ENCODE data around the gene FNIP1. TPM values are rescaled to one million over a fixed set of nuclear protein-coding genes. Genes with fewer than 3 reads are reported as not detected.
"Not testable (repeated sequence)": the region's sequence is repeated elsewhere in the genome, so short reads cannot be mapped to it uniquely, and the experiment has no call there.

Gene FNIP1
- total and polyA plus RNA-seq, 2 experiments from 2014 or later = 8.2 to 27.9 TPM

DNA sequence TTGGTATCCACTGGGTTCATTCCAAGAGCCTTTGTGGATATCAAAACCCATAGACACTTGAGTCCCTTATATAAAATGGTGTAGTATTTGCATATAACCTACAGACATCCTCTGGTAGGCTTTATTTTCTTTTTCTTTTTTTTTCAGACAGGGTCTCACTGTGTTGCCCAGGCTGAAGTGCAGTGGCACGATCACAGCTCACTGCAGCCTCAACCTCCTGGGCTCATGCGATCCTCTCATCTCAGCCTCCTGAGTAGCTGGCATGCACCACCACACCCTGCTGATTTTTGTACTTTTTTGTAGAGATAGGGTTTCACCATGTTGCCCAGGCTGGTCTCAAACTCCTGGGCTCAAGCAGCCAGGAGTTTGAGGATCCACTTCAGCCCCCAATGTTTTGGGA lies 175.7 kb downstream of the FNIP1 start:
- H3K27me3 ChIP-seq (ENCODE audit: insufficient read depth); ATAC-seq; H3K4me3 ChIP-seq; H3K9me2 ChIP-seq (ENCODE audit: insufficient read depth); H3F3A ChIP-seq (replicated peaks; ENCODE audit: low read depth); H3K27me3 Mint-ChIP-seq (ENCODE audit: insufficient read depth, low read depth, poor library complexity); H3K36me3 ChIP-seq (ENCODE audit: insufficient read depth); H3K4me2 ChIP-seq; H3K4me1 Mint-ChIP-seq; H3K4me1 ChIP-seq (ENCODE audit: insufficient read depth); H3K27ac Mint-ChIP-seq; H2AFZ ChIP-seq; DNase-seq (ENCODE audit: low spot score); H3K4me3 Mint-ChIP-seq; H3K9me3 Mint-ChIP-seq; H3K36me3 Mint-ChIP-seq (ENCODE audit: low read depth); H3K27ac ChIP-seq (ENCODE audit: low read depth): not testable (repeated sequence)
- Histone ChIP-seq H3K79me2 (replicated peaks; ENCODE audit: insufficient read depth) (peaks cover 100% of the 10 kb centered on the region), H4K20me1 (replicated peaks; ENCODE audit: insufficient read depth) (peaks cover 41% of the 10 kb centered on the region)

DNA sequence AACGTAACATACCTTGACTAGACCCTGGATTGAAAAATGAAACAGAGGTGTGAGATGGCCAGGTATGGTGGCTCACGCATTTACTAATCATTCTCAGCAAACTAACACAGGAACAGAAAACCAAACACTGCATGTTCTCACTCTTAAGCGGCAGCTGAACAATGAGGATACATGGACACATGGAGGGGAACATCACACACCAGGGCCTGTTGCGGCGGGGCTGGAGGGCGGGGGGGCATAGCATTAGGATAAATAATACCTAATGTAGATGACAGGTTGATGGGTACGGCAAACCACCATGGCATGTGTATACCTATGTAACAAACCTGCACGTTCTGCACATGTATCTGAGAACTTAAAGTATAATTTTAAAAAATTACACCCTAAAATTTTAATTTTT lies 177.7 kb downstream of the FNIP1 start:
- peak overlapping the region; percentile 62; the same call in 1 of the 2 replicates for H3K27ac Mint-ChIP-seq
- ATAC-seq = no peak
- TF ChIP-seq STAT1 (IDR thresholded peaks at IDR 0.05; ENCODE audit: unreplicated experiment) (no peak), NANOG (IDR thresholded peaks at IDR 0.05; ENCODE audit: borderline replicate concordance) (no peak), JUNB (IDR thresholded peaks at IDR 0.05; ENCODE audit: unreplicated experiment) (no peak), POLR2AphosphoS5 (IDR thresholded peaks at IDR 0.05; ENCODE audit: low read depth) (no peak), ZNF114 (CRISPR knock-in tag; IDR thresholded peaks at IDR 0.05) (no peak), CREB1 (CRISPR knock-in tag; IDR thresholded peaks at IDR 0.05; ENCODE audit: low read depth) (no peak), ZNF331 (CRISPR knock-in tag; IDR thresholded peaks at IDR 0.05; ENCODE audit: low read depth) (no peak), EZH2phosphoT487 (IDR thresholded peaks at IDR 0.05; ENCODE audit: unreplicated experiment) (no peak), EZH2 (IDR thresholded peaks at IDR 0.05; ENCODE audit: low read depth, unreplicated experiment) (no peak)
- TF ChIP-seq, protein P1, sequence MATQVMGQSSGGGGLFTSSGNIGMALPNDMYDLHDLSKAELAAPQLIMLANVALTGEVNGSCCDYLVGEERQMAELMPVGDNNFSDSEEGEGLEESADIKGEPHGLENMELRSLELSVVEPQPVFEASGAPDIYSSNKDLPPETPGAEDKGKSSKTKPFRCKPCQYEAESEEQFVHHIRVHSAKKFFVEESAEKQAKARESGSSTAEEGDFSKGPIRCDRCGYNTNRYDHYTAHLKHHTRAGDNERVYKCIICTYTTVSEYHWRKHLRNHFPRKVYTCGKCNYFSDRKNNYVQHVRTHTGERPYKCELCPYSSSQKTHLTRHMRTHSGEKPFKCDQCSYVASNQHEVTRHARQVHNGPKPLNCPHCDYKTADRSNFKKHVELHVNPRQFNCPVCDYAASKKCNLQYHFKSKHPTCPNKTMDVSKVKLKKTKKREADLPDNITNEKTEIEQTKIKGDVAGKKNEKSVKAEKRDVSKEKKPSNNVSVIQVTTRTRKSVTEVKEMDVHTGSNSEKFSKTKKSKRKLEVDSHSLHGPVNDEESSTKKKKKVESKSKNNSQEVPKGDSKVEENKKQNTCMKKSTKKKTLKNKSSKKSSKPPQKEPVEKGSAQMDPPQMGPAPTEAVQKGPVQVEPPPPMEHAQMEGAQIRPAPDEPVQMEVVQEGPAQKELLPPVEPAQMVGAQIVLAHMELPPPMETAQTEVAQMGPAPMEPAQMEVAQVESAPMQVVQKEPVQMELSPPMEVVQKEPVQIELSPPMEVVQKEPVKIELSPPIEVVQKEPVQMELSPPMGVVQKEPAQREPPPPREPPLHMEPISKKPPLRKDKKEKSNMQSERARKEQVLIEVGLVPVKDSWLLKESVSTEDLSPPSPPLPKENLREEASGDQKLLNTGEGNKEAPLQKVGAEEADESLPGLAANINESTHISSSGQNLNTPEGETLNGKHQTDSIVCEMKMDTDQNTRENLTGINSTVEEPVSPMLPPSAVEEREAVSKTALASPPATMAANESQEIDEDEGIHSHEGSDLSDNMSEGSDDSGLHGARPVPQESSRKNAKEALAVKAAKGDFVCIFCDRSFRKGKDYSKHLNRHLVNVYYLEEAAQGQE (IDR thresholded peaks at IDR 0.05; ENCODE audit: unreplicated experiment) = no peak
- TF ChIP-seq, protein P2, sequence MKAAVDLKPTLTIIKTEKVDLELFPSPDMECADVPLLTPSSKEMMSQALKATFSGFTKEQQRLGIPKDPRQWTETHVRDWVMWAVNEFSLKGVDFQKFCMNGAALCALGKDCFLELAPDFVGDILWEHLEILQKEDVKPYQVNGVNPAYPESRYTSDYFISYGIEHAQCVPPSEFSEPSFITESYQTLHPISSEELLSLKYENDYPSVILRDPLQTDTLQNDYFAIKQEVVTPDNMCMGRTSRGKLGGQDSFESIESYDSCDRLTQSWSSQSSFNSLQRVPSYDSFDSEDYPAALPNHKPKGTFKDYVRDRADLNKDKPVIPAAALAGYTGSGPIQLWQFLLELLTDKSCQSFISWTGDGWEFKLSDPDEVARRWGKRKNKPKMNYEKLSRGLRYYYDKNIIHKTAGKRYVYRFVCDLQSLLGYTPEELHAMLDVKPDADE (IDR thresholded peaks at IDR 0.05) = no peak
- TF ChIP-seq, protein P3, sequence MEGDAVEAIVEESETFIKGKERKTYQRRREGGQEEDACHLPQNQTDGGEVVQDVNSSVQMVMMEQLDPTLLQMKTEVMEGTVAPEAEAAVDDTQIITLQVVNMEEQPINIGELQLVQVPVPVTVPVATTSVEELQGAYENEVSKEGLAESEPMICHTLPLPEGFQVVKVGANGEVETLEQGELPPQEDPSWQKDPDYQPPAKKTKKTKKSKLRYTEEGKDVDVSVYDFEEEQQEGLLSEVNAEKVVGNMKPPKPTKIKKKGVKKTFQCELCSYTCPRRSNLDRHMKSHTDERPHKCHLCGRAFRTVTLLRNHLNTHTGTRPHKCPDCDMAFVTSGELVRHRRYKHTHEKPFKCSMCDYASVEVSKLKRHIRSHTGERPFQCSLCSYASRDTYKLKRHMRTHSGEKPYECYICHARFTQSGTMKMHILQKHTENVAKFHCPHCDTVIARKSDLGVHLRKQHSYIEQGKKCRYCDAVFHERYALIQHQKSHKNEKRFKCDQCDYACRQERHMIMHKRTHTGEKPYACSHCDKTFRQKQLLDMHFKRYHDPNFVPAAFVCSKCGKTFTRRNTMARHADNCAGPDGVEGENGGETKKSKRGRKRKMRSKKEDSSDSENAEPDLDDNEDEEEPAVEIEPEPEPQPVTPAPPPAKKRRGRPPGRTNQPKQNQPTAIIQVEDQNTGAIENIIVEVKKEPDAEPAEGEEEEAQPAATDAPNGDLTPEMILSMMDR (conservative IDR thresholded peaks at IDR 0.05; ENCODE audit: low read depth in 2 of 2) = no peak

More for the DNA sequence above, 177.7 kb downstream of the FNIP1 start:
- no peaks in the 10 kb centered on the region for H3K27me3 ChIP-seq (ENCODE audit: insufficient read depth)
- peaks cover 8% of the 10 kb centered on the region; the same call in 2 of the 3 replicates for H3K4me1 Mint-ChIP-seq
- H3K4me2 ChIP-seq = no peak overlapping the region
- no peaks in the 10 kb centered on the region for H3K36me3 ChIP-seq (ENCODE audit: insufficient read depth)
- H3K27ac ChIP-seq (ENCODE audit: low read depth) = no peak overlapping the region
- DNase-seq (ENCODE audit: low spot score) = no peak
- H3F3A ChIP-seq (replicated peaks; ENCODE audit: low read depth) = no peaks in the 10 kb centered on the region
- H3K4me3 Mint-ChIP-seq = no peak overlapping the region
- H3K9me3 Mint-ChIP-seq = no peaks in the 10 kb centered on the region
- no peaks in the 10 kb centered on the region for H3K36me3 Mint-ChIP-seq (ENCODE audit: low read depth)
- peaks cover 47% of the 10 kb centered on the region for H4K20me1 ChIP-seq (replicated peaks; ENCODE audit: insufficient read depth)
- peaks cover 100% of the 10 kb centered on the region for H3K79me2 ChIP-seq (replicated peaks; ENCODE audit: insufficient read depth)
- H2AFZ ChIP-seq = no peak overlapping the region
- peaks cover 15% of the 10 kb centered on the region for H3K4me1 ChIP-seq (ENCODE audit: insufficient read depth)
- H3K4me3 ChIP-seq = no peak overlapping the region
- H3K27me3 Mint-ChIP-seq (ENCODE audit: insufficient read depth, low read depth, poor library complexity) = peaks cover 3% of the 10 kb centered on the region
- no peaks in the 10 kb centered on the region for H3K9me2 ChIP-seq (ENCODE audit: insufficient read depth)

Data from GM23338 (cell line).